ENCODE measurements around the gene C1QL4. TPM values are rescaled to one million over a fixed set of nuclear protein-coding genes. Genes with fewer than 3 reads are reported as not detected.
A peak's percentile ranks its signal among the peaks of the same experiment; 100 is the strongest.

Gene C1QL4
- total and polyA plus RNA-seq, 2 donors (not counting 1 experiment from before 2014, with no cell fraction given), result not detected

GRCh38 chr12:49341777-49342065, 4.7 kb upstream of the C1QL4 start:
- Mint-ChIP-seq H3K27me3 (peaks cover 53% of the 10 kb centered on the region), H3K4me1 (peaks cover 57% of the 10 kb centered on the region), H3K9me3 (ENCODE audit: insufficient read depth) (no peaks in the 10 kb centered on the region), H3K27ac (no peak overlapping the region), H3K4me3 (peak overlapping the region; percentile 86)
- Histone ChIP-seq H3K4me2 (replicated peaks; ENCODE audit: low read depth, low read length, poor library complexity, severe bottlenecking) (peak overlapping the region; percentile 89), H3K27ac (ENCODE audit: low read length in 2 of 2) (no peak overlapping the region), H3K4me1 (ENCODE audit: control insufficient read depth in 2 of 2, insufficient read depth in 2 of 2, low read length in 2 of 2) (peaks cover 60 to 65% of the 10 kb centered on the region in 2 donors), H3K4me3 (ENCODE audit: control extremely low read depth in 1 of 5, extremely low read depth in 1 of 5, insufficient read depth in 1 of 5, low read depth in 2 of 5, low read length in 4 of 5) (peak overlapping the region in 2 of 5 experiments; percentile 50 to 51), H4K20me1 (ENCODE audit: control insufficient read depth, insufficient read depth, low read length, poor library complexity, severe bottlenecking) (peaks cover 17% of the 10 kb centered on the region), H3K9me3 (ENCODE audit: control extremely low read depth in 1 of 3, control insufficient read depth in 2 of 3, insufficient read depth in 1 of 3, low read length in 2 of 3) (peaks cover 0 to 22% (median 0%) of the 10 kb centered on the region in 3 donors), H2AFZ (ENCODE audit: insufficient read depth, low read depth, low read length, poor library complexity, severe bottlenecking) (peak overlapping the region; percentile 58), H3K36me3 (replicated peaks in 1 of 2; ENCODE audit: control extremely low read depth in 1 of 2, control insufficient read depth in 1 of 2, extremely low read depth in 1 of 2, insufficient read depth in 2 of 2, low read length in 1 of 2) (no peaks in the 10 kb centered on the region), H3K27me3 (replicated peaks in 1 of 4; ENCODE audit: control extremely low read depth in 1 of 4, control insufficient read depth in 3 of 4, insufficient read depth in 4 of 4, low read length in 3 of 4) (peaks cover 0 to 88% (median 47%) of the 10 kb centered on the region in 4 experiments), H3K9ac (ENCODE audit: low read length) (no peak overlapping the region), H3K79me2 (ENCODE audit: control insufficient read depth, insufficient read depth, low read length) (no peaks in the 10 kb centered on the region)
- CTCF ChIA-PET, result interaction anchor here (0.6 to 4.0 kb wide), 20 partner anchors 9 to 278 kb away, joined by 3 to 74 read pairs (median 6); partner anchors contain the start of genes PRPH, SPATS2 and TROAP
- no peak for TF ChIP-seq CTCF (IDR thresholded peaks at IDR 0.05)
- no peak for ATAC-seq (ENCODE audit: low read depth)
- no peak for DNase-seq
- POLR2A ChIA-PET, result interaction anchor here (0.6 kb wide), 2 partner anchors 8 to 29 kb away, joined by 3 read pairs; no protein-coding TSS in a partner anchor
- 21% methylated on average over 19 of the region's 21 CpGs for whole genome bisulfite sequencing (ENCODE audit: insufficient coverage)
- intact Hi-C loops (cut with micrococcal nuclease), result loop anchor here (1.0 to 10.0 kb wide), 3 partner anchors 53 to 503 kb away; partner anchors contain the start of genes BCDIN3D and DHH

GRCh38 chr12:49340971-49341776, 4.2 kb upstream of the C1QL4 start:
- peaks cover 17% of the 10 kb centered on the region for H4K20me1 ChIP-seq (ENCODE audit: control insufficient read depth, insufficient read depth, low read length, poor library complexity, severe bottlenecking)
- peaks cover 48% of the 10 kb centered on the region for H3K27me3 Mint-ChIP-seq
- H3K4me3 ChIP-seq (ENCODE audit: control extremely low read depth in 1 of 5, extremely low read depth in 1 of 5, insufficient read depth in 1 of 5, low read depth in 2 of 5, low read length in 4 of 5), result no peak overlapping the region
- H3K27ac ChIP-seq (ENCODE audit: low read length in 2 of 2), result no peak overlapping the region
- no peaks in the 10 kb centered on the region for H3K79me2 ChIP-seq (ENCODE audit: control insufficient read depth, insufficient read depth, low read length)
- peak overlapping the region; percentile 89 for H3K4me2 ChIP-seq (replicated peaks; ENCODE audit: low read depth, low read length, poor library complexity, severe bottlenecking)
- DNase-seq (peak; percentile 33), ATAC-seq (ENCODE audit: low read depth) (no peak)
- CTCF ChIA-PET, result interaction anchor here (0.6 to 4.0 kb wide), 19 partner anchors 9 to 277 kb away, joined by 3 to 74 read pairs (median 6); partner anchors contain the start of genes PRPH, SPATS2 and TROAP
- TF ChIP-seq CTCF (IDR thresholded peaks at IDR 0.05) (no peak), EZH2 (IDR thresholded peaks at IDR 0.05; ENCODE audit: borderline replicate concordance, insufficient read depth, low read depth, low read length, poor library complexity, severe bottlenecking) (no peak)
- no peaks in the 10 kb centered on the region for H3K9me3 Mint-ChIP-seq (ENCODE audit: insufficient read depth)
- peaks cover 0 to 23% (median 0%) of the 10 kb centered on the region in 3 donors for H3K9me3 ChIP-seq (ENCODE audit: control extremely low read depth in 1 of 3, control insufficient read depth in 2 of 3, insufficient read depth in 1 of 3, low read length in 2 of 3)
- no peak overlapping the region for H3K4me3 Mint-ChIP-seq
- intact Hi-C loops (cut with micrococcal nuclease), result loop anchor here (10.0 kb wide), 2 partner anchors 246 to 504 kb away; partner anchors contain the start of genes BCDIN3D and DHH
- WGBS (ENCODE audit: insufficient coverage), result 53% methylated on average over 10 of the region's 14 CpGs
- H2AFZ ChIP-seq (ENCODE audit: insufficient read depth, low read depth, low read length, poor library complexity, severe bottlenecking), result no peak overlapping the region
- peaks cover 54% of the 10 kb centered on the region for H3K4me1 Mint-ChIP-seq
- POLR2A ChIA-PET, result interaction anchor here (0.6 kb wide), 1 partner anchor 29 kb away, joined by 3 read pairs; no protein-coding TSS in a partner anchor
- peaks cover 0 to 88% (median 46%) of the 10 kb centered on the region in 4 experiments for H3K27me3 ChIP-seq (replicated peaks in 1 of 4; ENCODE audit: control extremely low read depth in 1 of 4, control insufficient read depth in 3 of 4, insufficient read depth in 4 of 4, low read length in 3 of 4)
- peak overlapping the region; percentile 7 for H3K27ac Mint-ChIP-seq
- peaks cover 60 to 64% of the 10 kb centered on the region in 2 donors for H3K4me1 ChIP-seq (ENCODE audit: control insufficient read depth in 2 of 2, insufficient read depth in 2 of 2, low read length in 2 of 2)
- no peak overlapping the region for H3K9ac ChIP-seq (ENCODE audit: low read length)
- H3K36me3 ChIP-seq (replicated peaks in 1 of 2; ENCODE audit: control extremely low read depth in 1 of 2, control insufficient read depth in 1 of 2, extremely low read depth in 1 of 2, insufficient read depth in 2 of 2, low read length in 1 of 2), result no peaks in the 10 kb centered on the region
